MM.1S (cell line): ENCODE data around the gene MCL1.

ENCODE experiments used
- DNase-seq: peaks from one replicate; pipeline ENCODE4 v3.0.0-alpha.2; 2015
- H2AFZ ChIP-seq: fragments of 300-600 bp; sonication (generic); 2 replicates; pipeline ENCODE4 v1.6.0; 2016; ENCODE audit warnings: antibody characterized with exemption, low read length
- H3F3A ChIP-seq: fragments of 300-600 bp; sonication (generic); 2 replicates; pipeline ENCODE4 v1.6.1; 2016; ENCODE audit warnings: mild to moderate bottlenecking, antibody characterized with exemption, low read length, moderate library complexity, mixed read lengths; ENCODE audit not compliant: insufficient read depth
- H3K27ac ChIP-seq: fragments of 300-600 bp; sonication (generic); 2 replicates; pipeline ENCODE4 v1.5.1; 2016; ENCODE audit warnings: mild to moderate bottlenecking, low read length
- H3K27me3 ChIP-seq: fragments of 300-600 bp; sonication (generic); replicated peaks from 2 replicates; pipeline ENCODE4 v1.6.0; 2016; ENCODE audit warnings: low read length; ENCODE audit not compliant: insufficient read depth
- H3K36me3 ChIP-seq: fragments of 300-600 bp; sonication (generic); replicated peaks from 2 replicates; pipeline ENCODE4 v1.6.1; 2016; ENCODE audit warnings: mild to moderate bottlenecking, low read length, mixed read lengths; ENCODE audit not compliant: insufficient read depth
- H3K4me1 ChIP-seq: fragments of 300-600 bp; sonication (generic); 2 replicates; pipeline ENCODE4 v1.6.1; 2016; ENCODE audit warnings: low read length, mixed read lengths
- H3K4me2 ChIP-seq: fragments of 300-600 bp; sonication (generic); 2 replicates; pipeline ENCODE4 v1.6.0; 2016; ENCODE audit warnings: low read depth, low read length
- H3K4me3 ChIP-seq: fragments of 300-600 bp; sonication (generic); 2 replicates; pipeline ENCODE4 v1.5.1; 2016; ENCODE audit warnings: low read length, mixed read lengths
- H3K79me2 ChIP-seq: fragments of 300-600 bp; sonication (generic); 2 replicates; pipeline ENCODE4 v1.6.1; 2016; ENCODE audit warnings: mixed run types, low read length, mixed read lengths
- H3K9ac ChIP-seq: fragments of 300-600 bp; sonication (generic); 2 replicates; pipeline ENCODE4 v1.6.1; 2016; ENCODE audit warnings: low read length, mixed read lengths
- H3K9me2 ChIP-seq: fragments of 300-600 bp; sonication (generic); replicated peaks from 2 replicates; pipeline ENCODE4 v1.6.1; 2016; ENCODE audit warnings: mild to moderate bottlenecking, low read length, mixed read lengths; ENCODE audit not compliant: insufficient read depth
- H3K9me3 ChIP-seq: fragments of 300-600 bp; sonication (generic); replicated peaks from 2 replicates; pipeline ENCODE4 v1.6.1; 2016; ENCODE audit warnings: mild to moderate bottlenecking, low read length, mixed read lengths; ENCODE audit not compliant: insufficient read depth
- H4K20me1 ChIP-seq: fragments of 300-600 bp; sonication (generic); 2 replicates; pipeline ENCODE4 v1.6.1; 2016; ENCODE audit warnings: mild to moderate bottlenecking, low read length, moderate library complexity, mixed read lengths; ENCODE audit not compliant: insufficient read depth
- CTCF ChIP-seq: fragments of 300-600 bp; sonication (generic); IDR thresholded peaks from 2 replicates; pipeline ENCODE4 v1.5.1; 2016; ENCODE audit warnings: antibody characterized with exemption, low read length, mixed read lengths
- EZH2 ChIP-seq: fragments of 300-600 bp; sonication (generic); optimal IDR thresholded peaks from 2 replicates; pipeline ENCODE3; 2017; ENCODE audit warnings: low read depth, mild to moderate bottlenecking, antibody characterized with exemption, low read length, mixed read lengths
- EZH2phosphoT487 ChIP-seq: fragments of 300-600 bp; sonication (generic); IDR thresholded peaks from 2 replicates; pipeline ENCODE4 v1.6.1; 2018; ENCODE audit warnings: antibody characterized with exemption, low read length

The MCL1 gene

GRCh38 chr1:150577557-150578271 is 1.7 kb downstream of the MCL1 start:
- TF ChIP-seq EZH2 (no peak), EZH2phosphoT487 (no peak), CTCF (no peak)
- H3K4me3 ChIP-seq: peak overlapping the region; percentile 84
- H3F3A ChIP-seq: peaks cover 65% of the 10 kb centered on the region
- H3K36me3 ChIP-seq: peaks cover 40% of the 10 kb centered on the region; the same call in 1 of the 2 replicates
- no peaks in the 10 kb centered on the region for H3K27me3 ChIP-seq
- DNase-seq: peak; percentile 41
- no peaks in the 10 kb centered on the region for H3K9me2 ChIP-seq
- H2AFZ ChIP-seq: no peak overlapping the region
- peak overlapping the region; percentile 72 for H3K4me2 ChIP-seq
- H3K9ac ChIP-seq: peak overlapping the region; percentile 98
- peaks cover 46% of the 10 kb centered on the region for H3K4me1 ChIP-seq
- H3K27ac ChIP-seq: peak overlapping the region; percentile 86
- H3K79me2 ChIP-seq: peaks cover 75% of the 10 kb centered on the region
- no peaks in the 10 kb centered on the region for H3K9me3 ChIP-seq
- H4K20me1 ChIP-seq: peaks cover 38% of the 10 kb centered on the region

DNA sequence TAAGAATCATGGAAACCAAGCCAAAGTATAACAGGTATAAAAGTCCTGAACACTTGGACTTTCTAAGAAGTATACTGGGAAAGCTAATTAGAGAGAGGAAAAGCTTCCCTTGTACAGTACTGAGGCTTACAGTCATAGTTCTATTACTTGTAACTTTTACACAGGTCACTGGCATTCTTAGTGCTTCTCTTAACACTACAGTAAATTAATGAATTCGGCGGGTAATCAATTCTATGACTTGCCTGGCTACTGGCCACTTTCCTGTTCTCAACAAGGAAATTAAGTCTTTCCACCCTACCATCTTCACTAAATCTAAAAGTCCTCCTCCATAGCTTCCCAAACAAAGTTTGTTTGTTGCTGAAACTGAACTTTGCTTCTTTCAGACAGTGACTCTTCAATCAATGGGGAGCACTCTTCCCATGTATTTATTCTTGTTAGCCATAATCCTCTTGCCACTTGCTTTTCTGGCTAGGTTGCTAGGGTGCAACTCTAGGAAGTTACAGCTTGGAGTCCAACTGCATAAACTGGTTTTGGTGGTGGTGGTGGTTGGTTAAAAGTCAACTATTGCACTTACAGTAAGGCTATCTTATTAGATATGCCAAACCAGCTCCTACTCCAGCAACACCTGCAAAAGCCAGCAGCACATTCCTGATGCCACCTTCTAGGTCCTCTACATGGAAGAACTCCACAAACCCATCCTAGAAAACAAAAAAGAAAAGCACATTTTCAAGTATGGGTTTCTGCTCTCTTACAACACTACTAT is 2.4 kb downstream of the MCL1 start:
- H3K4me2 ChIP-seq: peak overlapping the region; percentile 72
- peaks cover 70% of the 10 kb centered on the region for H3F3A ChIP-seq
- peak overlapping the region; percentile 86; the same call in 1 of the 2 replicates for H3K27ac ChIP-seq
- peaks cover 41% of the 10 kb centered on the region for H3K4me1 ChIP-seq
- H4K20me1 ChIP-seq: peaks cover 38% of the 10 kb centered on the region
- DNase-seq: no peak
- H3K27me3 ChIP-seq: no peaks in the 10 kb centered on the region
- H3K9ac ChIP-seq: peak overlapping the region; percentile 98
- no peaks in the 10 kb centered on the region for H3K9me3 ChIP-seq
- no peak overlapping the region for H2AFZ ChIP-seq
- peaks cover 82% of the 10 kb centered on the region for H3K79me2 ChIP-seq
- H3K9me2 ChIP-seq: no peaks in the 10 kb centered on the region
- H3K36me3 ChIP-seq: peaks cover 40% of the 10 kb centered on the region; the same call in 1 of the 2 replicates
- peak overlapping the region; percentile 84 for H3K4me3 ChIP-seq
- TF ChIP-seq EZH2phosphoT487 (no peak), EZH2 (no peak), CTCF (no peak)

DNA sequence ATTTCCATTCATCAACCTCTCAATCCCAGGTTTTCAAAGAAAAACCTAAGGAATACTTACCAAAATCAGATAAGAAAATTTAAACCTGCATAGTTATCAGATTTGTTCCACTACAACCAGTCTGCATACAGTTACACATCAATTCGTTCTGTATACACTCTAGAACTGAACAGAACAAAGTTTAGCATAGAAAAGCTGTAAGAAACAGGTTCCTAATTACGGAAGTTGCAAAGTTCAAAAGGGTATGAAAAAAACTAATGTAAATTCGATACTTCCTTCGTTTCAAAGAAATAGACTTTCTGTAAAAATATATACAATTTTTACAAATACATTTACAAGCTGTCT is 3.1 kb downstream of the MCL1 start:
- H3K9me2 ChIP-seq: no peaks in the 10 kb centered on the region
- no peak for TF ChIP-seq CTCF
- no peak for TF ChIP-seq EZH2
- TF ChIP-seq EZH2phosphoT487: no peak
- no peak overlapping the region for H2AFZ ChIP-seq
- no peak for DNase-seq
- peaks cover 41% of the 10 kb centered on the region for H3K4me1 ChIP-seq
- peak overlapping the region; percentile 86; the same call in 1 of the 2 replicates for H3K27ac ChIP-seq
- H3K36me3 ChIP-seq: peaks cover 40% of the 10 kb centered on the region; the same call in 1 of the 2 replicates
- H3K27me3 ChIP-seq: no peaks in the 10 kb centered on the region
- H4K20me1 ChIP-seq: peaks cover 38% of the 10 kb centered on the region
- peaks cover 87% of the 10 kb centered on the region for H3K79me2 ChIP-seq
- H3K9ac ChIP-seq: peak overlapping the region; percentile 98
- H3K4me3 ChIP-seq: peak overlapping the region; percentile 84
- no peaks in the 10 kb centered on the region for H3K9me3 ChIP-seq
- H3K4me2 ChIP-seq: peak overlapping the region; percentile 72
- peaks cover 71% of the 10 kb centered on the region for H3F3A ChIP-seq
